Spleen (tissue), 3 donors: ENCODE results near the gene TMEM219.

ENCODE experiments used
- POLR2A ChIP-seq, 3 donors: fragments of 450-650 bp; IDR thresholded peaks; one replicate each; pipeline ENCODE4 v1.5.1; 2017; ENCODE audit warnings: antibody characterized with exemption in 3 of 3, mild to moderate bottlenecking in 1 of 3
- POLR2AphosphoS5 ChIP-seq, 3 donors: sonication (generic); formaldehyde crosslinking; IDR thresholded peaks; one replicate each; pipeline ENCODE4 v1.5.1; 2017; ENCODE audit warnings: antibody characterized with exemption in 3 of 3

GRCh38 chr16:29987371-29988085 is 25.6 kb downstream of the TMEM219 start:
- no peak for TF ChIP-seq POLR2A (IDR thresholded peaks at IDR 0.05)
- TF ChIP-seq POLR2AphosphoS5 (IDR thresholded peaks at IDR 0.05): peak in 1 of 3 donors; percentile 19
